NB4 (cell line): ENCODE data around the gene TADA3.
A peak's percentile ranks its signal among the peaks of the same experiment; 100 is the strongest.

Experiments
- DNase-seq: peaks from one replicate; pipeline ENCODE4 v3.0.0; 2010; ENCODE audit warnings: low read depth
- H3K4me3 ChIP-seq: one replicate; pipeline ENCODE4 v1.5.1; 2011; ENCODE audit warnings: mild to moderate bottlenecking, low read depth, low read length, moderate library complexity
- MYC ChIP-seq: IDR thresholded peaks from 2 replicates; pipeline ENCODE4 v1.6.1; 2011; ENCODE audit warnings: low read depth, low read length
- POLR2A ChIP-seq: IDR thresholded peaks from 2 replicates; pipeline ENCODE4 v1.6.1; 2011; ENCODE audit warnings: mild to moderate bottlenecking; ENCODE audit not compliant: insufficient read length; ENCODE audit errors: extremely low read depth
- TF ChIP-seq, protein P1 (sequence below): IDR thresholded peaks from 2 replicates; pipeline ENCODE4 v1.6.1; 2011; ENCODE audit warnings: low read depth, low read length
- TF ChIP-seq, protein P2 (sequence below): IDR thresholded peaks from one replicate; pipeline ENCODE4 v1.5.1; 2012; ENCODE audit warnings: low read depth, low read length

TADA3 gene

DNA sequence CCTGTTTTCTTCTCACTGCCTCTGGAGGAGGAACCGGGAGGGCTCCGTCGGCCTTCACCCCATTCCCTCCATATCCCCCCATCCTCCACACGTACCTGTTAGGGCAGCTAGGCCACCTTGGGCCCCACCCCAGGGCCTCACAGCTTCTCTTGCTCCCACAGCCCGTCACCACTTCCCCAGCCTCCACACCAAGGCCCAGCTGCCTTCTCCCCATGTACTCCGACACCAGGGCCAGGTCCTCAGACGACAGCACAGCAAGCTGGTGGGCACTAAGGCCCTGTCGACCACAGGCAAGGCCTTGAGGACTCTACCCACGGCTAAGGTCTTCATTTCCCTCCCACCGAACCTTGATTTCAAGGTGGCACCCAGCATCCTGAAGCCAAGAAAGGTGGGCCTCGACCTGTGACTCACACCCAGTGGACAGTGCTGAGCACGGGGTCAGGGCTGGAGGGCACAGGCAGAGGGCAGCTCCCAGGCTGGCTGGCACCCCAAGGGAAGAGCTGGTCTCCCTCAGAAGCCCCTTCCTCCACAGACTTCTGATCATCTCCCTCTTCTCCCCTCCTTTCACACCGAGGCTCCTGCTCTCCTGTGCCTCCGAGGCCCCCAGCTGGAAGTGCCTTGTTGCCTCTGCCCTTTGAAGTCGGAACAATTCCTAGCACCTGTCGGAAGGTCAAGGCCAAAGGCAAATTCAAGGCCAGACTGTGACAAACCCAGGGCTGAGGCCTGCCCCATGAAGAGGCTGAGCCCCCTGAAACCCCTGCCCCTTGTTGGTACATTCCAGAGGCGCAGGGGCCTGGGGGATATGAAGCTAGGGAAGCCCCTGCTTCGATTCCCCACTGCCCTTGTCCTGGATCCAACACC is 42.5 kb upstream of the TADA3 start:
- TF ChIP-seq MYC (no peak), POLR2A (no peak)
- TF ChIP-seq, protein P1, sequence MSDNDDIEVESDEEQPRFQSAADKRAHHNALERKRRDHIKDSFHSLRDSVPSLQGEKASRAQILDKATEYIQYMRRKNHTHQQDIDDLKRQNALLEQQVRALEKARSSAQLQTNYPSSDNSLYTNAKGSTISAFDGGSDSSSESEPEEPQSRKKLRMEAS = no peak
- TF ChIP-seq, protein P2, sequence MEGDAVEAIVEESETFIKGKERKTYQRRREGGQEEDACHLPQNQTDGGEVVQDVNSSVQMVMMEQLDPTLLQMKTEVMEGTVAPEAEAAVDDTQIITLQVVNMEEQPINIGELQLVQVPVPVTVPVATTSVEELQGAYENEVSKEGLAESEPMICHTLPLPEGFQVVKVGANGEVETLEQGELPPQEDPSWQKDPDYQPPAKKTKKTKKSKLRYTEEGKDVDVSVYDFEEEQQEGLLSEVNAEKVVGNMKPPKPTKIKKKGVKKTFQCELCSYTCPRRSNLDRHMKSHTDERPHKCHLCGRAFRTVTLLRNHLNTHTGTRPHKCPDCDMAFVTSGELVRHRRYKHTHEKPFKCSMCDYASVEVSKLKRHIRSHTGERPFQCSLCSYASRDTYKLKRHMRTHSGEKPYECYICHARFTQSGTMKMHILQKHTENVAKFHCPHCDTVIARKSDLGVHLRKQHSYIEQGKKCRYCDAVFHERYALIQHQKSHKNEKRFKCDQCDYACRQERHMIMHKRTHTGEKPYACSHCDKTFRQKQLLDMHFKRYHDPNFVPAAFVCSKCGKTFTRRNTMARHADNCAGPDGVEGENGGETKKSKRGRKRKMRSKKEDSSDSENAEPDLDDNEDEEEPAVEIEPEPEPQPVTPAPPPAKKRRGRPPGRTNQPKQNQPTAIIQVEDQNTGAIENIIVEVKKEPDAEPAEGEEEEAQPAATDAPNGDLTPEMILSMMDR = no peak
- DNase-seq = no peak
- no peak overlapping the region for H3K4me3 ChIP-seq

DNA sequence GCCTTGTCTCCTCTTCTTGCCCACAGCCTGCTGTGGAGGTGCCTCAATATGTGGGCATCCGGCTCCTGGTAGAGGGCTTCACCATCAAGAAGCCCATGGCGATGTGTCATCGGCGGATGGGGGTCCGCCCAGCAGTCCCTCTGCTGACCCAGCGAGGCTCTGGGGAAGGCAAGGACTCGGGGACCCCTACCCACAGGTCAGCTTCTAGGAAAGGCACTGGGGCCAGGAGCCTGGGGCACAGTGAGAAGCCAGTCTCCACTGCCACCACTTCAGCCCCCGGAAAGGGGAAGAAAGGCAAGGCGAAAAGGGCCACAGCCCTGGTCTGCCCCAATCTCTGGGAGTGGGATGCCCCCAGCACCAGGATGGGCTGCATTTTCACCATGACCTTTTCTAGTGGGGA is 40.8 kb upstream of the TADA3 start:
- DNase-seq = no peak
- no peak overlapping the region for H3K4me3 ChIP-seq
- TF ChIP-seq, protein P2 = no peak
- TF ChIP-seq, protein P1 = no peak
- TF ChIP-seq MYC (no peak), POLR2A (no peak)

DNA sequence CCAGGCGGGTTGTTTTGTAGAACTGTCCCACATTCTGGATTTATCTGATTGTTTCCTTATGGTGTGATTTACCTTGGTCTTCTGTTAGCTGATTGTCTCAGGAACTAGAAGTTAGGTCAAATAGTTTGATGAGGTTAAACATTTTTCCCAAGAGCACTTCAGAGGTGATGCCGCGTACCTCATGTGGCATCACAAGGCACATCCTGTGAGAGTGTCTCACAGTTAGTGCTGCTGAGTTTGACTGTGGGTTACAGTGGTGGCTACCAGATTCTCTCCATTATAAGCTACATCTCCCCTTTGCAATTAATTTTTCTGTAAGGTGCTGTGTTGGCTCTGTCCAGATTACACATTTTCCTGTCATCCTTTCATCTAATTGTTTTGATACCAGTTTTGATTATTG is 39.0 kb upstream of the TADA3 start:
- TF ChIP-seq, protein P2 = no peak
- TF ChIP-seq POLR2A (no peak), MYC (no peak)
- TF ChIP-seq, protein P1 = no peak
- no peak for DNase-seq
- H3K4me3 ChIP-seq = no peak overlapping the region

DNA sequence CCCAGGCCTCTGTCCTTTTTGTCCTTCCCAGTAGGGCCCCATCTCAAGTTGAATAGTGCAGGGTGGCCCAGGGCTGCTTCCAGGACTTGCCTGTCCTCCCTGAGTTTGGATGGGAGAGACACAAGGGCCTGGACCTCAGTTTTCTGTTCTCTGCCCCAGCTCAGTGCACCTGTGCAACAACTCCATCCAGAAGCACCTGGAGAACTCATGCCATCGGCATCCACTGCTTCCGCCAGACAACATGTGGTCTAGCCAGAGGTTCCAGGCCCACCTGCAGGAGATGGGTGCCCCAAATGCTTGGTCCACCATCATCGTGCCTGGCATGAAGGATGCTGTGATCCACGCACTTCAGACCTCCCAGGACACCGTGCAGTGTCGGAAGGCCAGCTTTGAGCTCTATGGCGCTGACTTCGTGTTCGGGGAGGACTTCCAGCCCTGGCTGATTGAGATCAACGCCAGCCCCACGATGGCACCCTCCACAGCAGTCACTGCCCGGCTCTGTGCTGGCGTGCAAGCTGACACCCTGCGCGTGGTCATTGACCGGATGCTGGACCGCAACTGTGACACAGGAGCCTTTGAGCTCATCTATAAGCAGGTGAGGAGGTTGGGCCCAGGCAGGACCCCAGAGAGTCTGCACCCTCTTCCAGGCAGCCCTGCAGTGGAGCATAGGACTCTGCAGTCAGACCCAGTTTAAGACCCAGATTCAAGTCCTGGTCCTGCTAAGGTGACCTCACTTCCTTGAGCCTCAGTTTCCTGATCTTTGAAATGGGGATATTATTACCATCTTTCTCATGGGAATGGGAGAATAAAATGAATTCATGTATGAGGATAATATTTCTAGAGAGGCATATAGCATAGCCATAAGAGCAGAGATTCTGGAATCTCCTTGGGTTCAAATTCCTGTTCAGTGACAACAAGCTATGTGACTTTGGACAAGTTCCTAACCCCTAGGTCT is 36.8 kb upstream of the TADA3 start:
- TF ChIP-seq, protein P1 = no peak
- TF ChIP-seq MYC = no peak
- TF ChIP-seq, protein P2 = no peak

DNA sequence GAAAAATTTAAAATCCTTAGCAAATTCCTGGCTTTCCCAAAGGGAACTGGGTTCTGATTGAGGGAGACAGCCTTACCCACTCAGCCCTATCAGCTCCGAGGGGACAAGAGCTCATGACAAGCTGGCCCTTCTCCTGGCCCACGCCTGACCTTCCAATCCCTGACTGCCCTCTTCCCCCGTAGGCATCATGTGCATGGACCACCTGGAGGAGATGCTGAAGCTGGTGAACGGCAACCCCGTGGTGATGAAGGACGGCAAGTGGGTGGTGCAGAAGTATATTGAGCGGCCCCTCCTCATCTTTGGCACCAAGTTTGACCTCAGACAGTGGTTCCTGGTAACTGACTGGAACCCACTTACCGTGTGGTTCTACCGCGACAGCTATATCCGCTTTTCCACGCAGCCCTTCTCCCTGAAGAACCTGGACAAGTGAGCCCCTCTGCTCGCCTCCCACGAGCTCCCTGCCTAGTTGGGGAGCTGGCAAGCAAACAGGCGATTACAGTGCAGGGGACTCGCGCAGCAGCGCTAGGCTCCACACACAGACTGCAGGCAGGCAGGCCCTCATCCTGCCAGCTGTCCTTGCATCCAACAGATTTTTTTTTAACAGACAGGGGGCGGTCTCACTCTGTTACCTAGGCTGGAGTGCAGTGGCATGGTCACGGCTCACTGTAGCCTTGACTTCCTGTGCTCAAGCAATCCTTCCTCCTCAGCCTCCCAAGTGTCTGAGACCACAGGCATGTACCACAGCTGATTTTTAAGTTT is 34.7 kb upstream of the TADA3 start:
- DNase-seq = peak; percentile 69
- TF ChIP-seq, protein P2 = peak; percentile 27
- TF ChIP-seq POLR2A = no peak
- no peak overlapping the region for H3K4me3 ChIP-seq

More for the DNA sequence above, 36.8 kb upstream of the TADA3 start:
- H3K4me3 ChIP-seq = no peak overlapping the region
- DNase-seq = no peak
